Measurements from ENCODE around the gene DPH6.

Gene DPH6

GRCh38 chr15:35362195-35362829 is 183.7 kb downstream of the DPH6 start:
- ChIA-PET CTCF (interaction anchor here (1.1 to 1.3 kb wide), 2 partner anchors 14 to 83 kb away, joined by 3 read pairs; no protein-coding TSS in a partner anchor), POLR2A (no interaction called here)
- DNase-seq (ENCODE audit: extremely low spot score): no peak
- TF ChIP-seq CTCF (IDR thresholded peaks at IDR 0.05; ENCODE audit: control extremely low read depth, extremely low read depth, low read depth, missing control alignments): no peak

GRCh38 chr15:35358824-35359223 is 187.1 kb downstream of the DPH6 start:
- POLR2A ChIA-PET: no interaction called here
- TF ChIP-seq CTCF (IDR thresholded peaks at IDR 0.05; ENCODE audit: control extremely low read depth, extremely low read depth, low read depth, missing control alignments): no peak
- CTCF ChIA-PET: interaction anchor here (1.0 kb wide), 1 partner anchor 85 kb away, joined by 3 read pairs; no protein-coding TSS in a partner anchor
- DNase-seq (ENCODE audit: extremely low spot score): no peak

- TF ChIP-seq CTCF (IDR thresholded peaks at IDR 0.05; ENCODE audit: control extremely low read depth, extremely low read depth, low read depth, missing control alignments): no peak
- POLR2A ChIA-PET: no interaction called here
- DNase-seq (ENCODE audit: extremely low spot score): no peak
- CTCF ChIA-PET: no interaction called here
Measured at GRCh38 chr15:35351059-35351458, 194.9 kb downstream of the DPH6 start.

DNA sequence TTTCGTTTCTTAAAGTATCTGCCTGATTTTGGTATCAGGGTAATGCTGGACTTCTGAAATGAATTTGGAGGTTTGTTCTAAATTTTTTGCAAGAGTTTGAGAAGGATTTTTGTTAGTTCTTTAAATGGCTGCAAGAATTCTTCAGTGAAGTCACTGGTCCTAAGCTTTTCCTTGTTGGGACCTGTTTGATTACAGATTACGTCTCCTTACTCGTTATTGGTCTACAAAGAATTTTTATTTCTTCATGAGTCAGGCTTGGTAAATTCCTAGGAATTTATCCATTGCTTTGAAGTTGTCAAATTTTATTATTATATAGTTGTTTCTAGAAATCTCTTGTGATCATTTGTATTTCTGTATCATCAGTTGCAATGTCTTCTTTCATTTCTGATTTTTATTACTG is 196.0 kb downstream of the DPH6 start:
- CTCF ChIA-PET: no interaction called here
- DNase-seq (ENCODE audit: extremely low spot score): no peak
- POLR2A ChIA-PET: no interaction called here
- no peak for TF ChIP-seq CTCF (IDR thresholded peaks at IDR 0.05; ENCODE audit: control extremely low read depth, extremely low read depth, low read depth, missing control alignments)

DNA sequence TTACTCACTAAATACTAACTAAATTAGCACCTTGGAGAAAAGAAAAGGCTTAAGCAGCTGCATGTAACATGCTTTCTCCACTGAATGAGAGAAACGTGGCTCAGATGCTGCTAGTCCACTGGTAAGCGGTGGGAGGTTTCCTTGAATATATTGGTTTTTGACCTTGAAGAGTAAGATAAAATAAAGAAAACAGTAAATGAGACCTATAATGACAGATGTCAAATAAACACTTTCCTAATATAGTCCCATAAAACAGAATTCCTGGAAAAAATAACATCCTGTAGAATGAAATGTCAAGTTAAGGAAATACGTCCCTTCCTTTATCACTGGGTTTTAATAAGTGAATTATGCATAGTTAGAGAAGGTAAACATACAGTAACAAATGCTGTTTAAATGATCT is 215.0 kb downstream of the DPH6 start:
- no peak for DNase-seq (ENCODE audit: extremely low spot score)
- TF ChIP-seq CTCF (IDR thresholded peaks at IDR 0.05; ENCODE audit: control extremely low read depth, extremely low read depth, low read depth, missing control alignments): no peak
- POLR2A ChIA-PET: no interaction called here
- CTCF ChIA-PET: no interaction called here

- POLR2A ChIA-PET: no interaction called here
- CTCF ChIA-PET: interaction anchor here (0.7 to 1.0 kb wide), 2 partner anchors 35 to 114 kb away, joined by 3 read pairs; no protein-coding TSS in a partner anchor
- no peak for TF ChIP-seq CTCF (IDR thresholded peaks at IDR 0.05; ENCODE audit: control extremely low read depth, extremely low read depth, low read depth, missing control alignments)
- DNase-seq (ENCODE audit: extremely low spot score): no peak
Measured at GRCh38 chr15:35330048-35330695, 215.8 kb downstream of the DPH6 start.
